ENCODE data around the gene NRDC. TPM values are rescaled to one million over a fixed set of nuclear protein-coding genes. Genes with fewer than 3 reads are reported as not detected.
A peak's percentile ranks its signal among the peaks of the same experiment; 100 is the strongest.

The NRDC gene
- total and polyA plus RNA-seq, 7 experiments from 2014 or later, result 58.5 to 194 (median 100) TPM

- H3K27ac ChIP-seq (ENCODE audit: low read depth, low read length), result no peak overlapping the region
- H3K9me3 ChIP-seq (ENCODE audit: control insufficient read depth in 2 of 3, low read length in 3 of 3), result no peaks in the 10 kb centered on the region
- DNase-seq (no peak), ATAC-seq (no peak)
- intact Hi-C loops (cut with micrococcal nuclease), result no loop called here
- H3K9me3 Mint-ChIP-seq, result no peaks in the 10 kb centered on the region
- no peaks in the 10 kb centered on the region for H3K27me3 ChIP-seq (ENCODE audit: control insufficient read depth in 2 of 2, insufficient read depth in 2 of 2, low read length in 2 of 2)
- no peak overlapping the region for H3K4me3 Mint-ChIP-seq
- H3K27me3 Mint-ChIP-seq, result no peaks in the 10 kb centered on the region
- peaks cover 0 to 12% (median 6%) of the 10 kb centered on the region in 5 donors for H3K36me3 Mint-ChIP-seq
- H3K4me1 Mint-ChIP-seq, result peaks cover 5 to 49% (median 29%) of the 10 kb centered on the region in 7 donors
- H3K4me1 ChIP-seq (ENCODE audit: control insufficient read depth in 2 of 2, insufficient read depth in 2 of 2, low read length in 2 of 2), result no peaks in the 10 kb centered on the region
- H3K36me3 ChIP-seq (ENCODE audit: control insufficient read depth in 2 of 3, insufficient read depth in 3 of 3, low read length in 3 of 3), result peaks cover 0 to 3% (median 0%) of the 10 kb centered on the region in 3 experiments
- ChIA-PET CTCF (no interaction called here), POLR2A (no interaction called here)
- H3K4me3 ChIP-seq (ENCODE audit: low read length), result no peak overlapping the region
- H3K27ac Mint-ChIP-seq, result no peak overlapping the region
Observed at GRCh38 chr1:51859735-51860134, 18.8 kb downstream of the NRDC start.

DNA sequence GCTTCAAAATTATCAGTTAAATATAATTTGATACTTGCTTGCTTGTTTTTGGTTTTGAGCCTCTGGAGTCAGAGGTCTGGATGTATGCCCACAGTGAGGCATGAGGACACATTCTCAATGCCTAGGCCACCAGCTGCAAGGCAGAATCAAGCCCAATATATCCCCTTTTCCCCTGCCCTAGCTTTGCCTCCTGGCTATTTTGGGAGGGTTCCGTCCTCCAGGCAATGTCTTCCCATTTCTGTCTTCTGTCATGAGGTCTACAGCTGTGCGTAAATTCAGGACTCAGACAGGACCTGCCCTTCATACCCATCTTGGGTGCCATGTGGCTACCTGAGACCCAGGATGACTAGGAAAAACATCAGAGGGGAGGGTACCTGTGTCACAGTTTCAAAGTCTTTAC is 19.2 kb downstream of the NRDC start:
- H3K36me3 Mint-ChIP-seq, result peaks cover 0 to 13% (median 6%) of the 10 kb centered on the region in 5 donors
- H3K27ac ChIP-seq (ENCODE audit: low read depth, low read length), result no peak overlapping the region
- peak overlapping the region in 1 of 9 donors; percentile 21 for H3K27ac Mint-ChIP-seq
- ChIA-PET CTCF (no interaction called here), POLR2A (no interaction called here)
- H3K4me3 Mint-ChIP-seq, result no peak overlapping the region
- H3K27me3 ChIP-seq (ENCODE audit: control insufficient read depth in 2 of 2, insufficient read depth in 2 of 2, low read length in 2 of 2), result no peaks in the 10 kb centered on the region
- no peak overlapping the region for H3K4me3 ChIP-seq (ENCODE audit: low read length)
- DNase-seq, result no peak
- H3K4me1 ChIP-seq (ENCODE audit: control insufficient read depth in 2 of 2, insufficient read depth in 2 of 2, low read length in 2 of 2), result no peaks in the 10 kb centered on the region
- no peaks in the 10 kb centered on the region for H3K9me3 Mint-ChIP-seq
- ATAC-seq, result no peak
- no peaks in the 10 kb centered on the region for H3K9me3 ChIP-seq (ENCODE audit: control insufficient read depth in 2 of 3, low read length in 3 of 3)
- intact Hi-C loops (cut with micrococcal nuclease), result no loop called here
- H3K27me3 Mint-ChIP-seq, result no peaks in the 10 kb centered on the region
- peaks cover 0 to 7% (median 0%) of the 10 kb centered on the region in 3 experiments for H3K36me3 ChIP-seq (ENCODE audit: control insufficient read depth in 2 of 3, insufficient read depth in 3 of 3, low read length in 3 of 3)
- H3K4me1 Mint-ChIP-seq, result peaks cover 5 to 49% (median 29%) of the 10 kb centered on the region in 7 donors

DNA sequence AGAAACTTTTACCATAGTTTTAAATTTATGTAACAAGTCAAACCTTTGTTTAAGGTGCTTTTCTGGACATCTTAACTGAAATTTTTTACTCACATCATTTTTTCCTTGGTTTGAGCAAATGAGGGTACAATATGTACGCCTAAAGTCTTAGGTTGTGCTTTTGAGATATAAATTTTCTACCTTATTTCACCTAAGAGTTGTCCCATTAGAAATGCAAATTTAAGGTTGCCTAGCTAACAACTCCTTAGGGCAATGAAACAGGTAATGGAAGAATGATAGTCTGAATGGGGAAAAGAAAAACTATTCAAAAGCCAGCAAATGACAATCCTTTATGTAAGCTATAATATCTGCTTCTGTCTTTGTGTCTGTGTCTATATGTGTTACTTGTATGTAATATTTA is 19.6 kb downstream of the NRDC start:
- peaks cover 0 to 14% (median 6%) of the 10 kb centered on the region in 5 donors for H3K36me3 Mint-ChIP-seq
- ChIA-PET CTCF (no interaction called here), POLR2A (no interaction called here)
- no peaks in the 10 kb centered on the region for H3K9me3 Mint-ChIP-seq
- no peak overlapping the region for H3K4me3 Mint-ChIP-seq
- no peaks in the 10 kb centered on the region for H3K9me3 ChIP-seq (ENCODE audit: control insufficient read depth in 2 of 3, low read length in 3 of 3)
- H3K27me3 ChIP-seq (ENCODE audit: control insufficient read depth in 2 of 2, insufficient read depth in 2 of 2, low read length in 2 of 2), result no peaks in the 10 kb centered on the region
- H3K36me3 ChIP-seq (ENCODE audit: control insufficient read depth in 2 of 3, insufficient read depth in 3 of 3, low read length in 3 of 3), result peaks cover 0 to 9% (median 0%) of the 10 kb centered on the region in 3 experiments
- peak overlapping the region in 1 of 9 donors; percentile 21 for H3K27ac Mint-ChIP-seq
- intact Hi-C loops (cut with micrococcal nuclease), result no loop called here
- ATAC-seq (no peak), DNase-seq (no peak)
- no peak overlapping the region for H3K4me3 ChIP-seq (ENCODE audit: low read length)
- no peaks in the 10 kb centered on the region for H3K4me1 ChIP-seq (ENCODE audit: control insufficient read depth in 2 of 2, insufficient read depth in 2 of 2, low read length in 2 of 2)
- H3K27ac ChIP-seq (ENCODE audit: low read depth, low read length), result no peak overlapping the region
- H3K27me3 Mint-ChIP-seq, result no peaks in the 10 kb centered on the region
- H3K4me1 Mint-ChIP-seq, result peaks cover 5 to 48% (median 29%) of the 10 kb centered on the region in 7 donors

- no peaks in the 10 kb centered on the region for H3K27me3 ChIP-seq (ENCODE audit: control insufficient read depth in 2 of 2, insufficient read depth in 2 of 2, low read length in 2 of 2)
- no peak for DNase-seq
- peak overlapping the region in 2 of 9 donors; percentile 25 to 37 for H3K27ac Mint-ChIP-seq
Observed at GRCh38 chr1:51856745-51857144, 21.8 kb downstream of the NRDC start.

DNA sequence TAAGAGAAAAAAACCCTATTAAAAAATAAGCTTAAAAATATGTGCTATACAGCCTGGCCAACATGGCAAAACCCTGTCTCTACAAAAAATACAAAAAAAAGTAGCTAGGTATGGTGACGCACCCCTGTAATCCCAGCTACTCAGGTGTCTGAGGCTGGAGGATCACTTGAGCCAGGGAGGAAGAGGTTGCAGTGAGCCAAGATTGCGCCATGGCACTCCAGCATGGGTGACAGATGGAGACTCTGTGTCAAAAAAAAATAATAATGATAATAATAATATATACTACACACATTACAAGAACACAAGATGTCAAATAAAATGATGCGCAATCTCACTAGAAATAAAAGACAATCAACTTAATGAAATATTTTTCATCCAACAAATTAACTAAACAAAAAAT is 22.9 kb downstream of the NRDC start:
- no peaks in the 10 kb centered on the region for H3K27me3 ChIP-seq (ENCODE audit: control insufficient read depth in 2 of 2, insufficient read depth in 2 of 2, low read length in 2 of 2)
- H3K27ac ChIP-seq (ENCODE audit: low read depth, low read length), result no peak overlapping the region
- no peaks in the 10 kb centered on the region for H3K9me3 Mint-ChIP-seq
- POLR2A ChIA-PET, result no interaction called here
- H3K4me1 Mint-ChIP-seq, result peaks cover 0 to 35% (median 19%) of the 10 kb centered on the region in 7 donors
- H3K4me3 Mint-ChIP-seq, result no peak overlapping the region
- ATAC-seq (no peak), DNase-seq (no peak)
- no peaks in the 10 kb centered on the region for H3K9me3 ChIP-seq (ENCODE audit: control insufficient read depth in 2 of 3, low read length in 3 of 3)
- H3K4me1 ChIP-seq (ENCODE audit: control insufficient read depth in 2 of 2, insufficient read depth in 2 of 2, low read length in 2 of 2), result no peaks in the 10 kb centered on the region
- H3K36me3 ChIP-seq (ENCODE audit: control insufficient read depth in 2 of 3, insufficient read depth in 3 of 3, low read length in 3 of 3), result peaks cover 0 to 9% (median 0%) of the 10 kb centered on the region in 3 experiments
- peak overlapping the region in 1 of 9 donors; percentile 26 for H3K27ac Mint-ChIP-seq
- no peak overlapping the region for H3K4me3 ChIP-seq (ENCODE audit: low read length)
- H3K27me3 Mint-ChIP-seq, result no peaks in the 10 kb centered on the region
- peaks cover 0 to 16% (median 4%) of the 10 kb centered on the region in 5 donors for H3K36me3 Mint-ChIP-seq
- CTCF ChIA-PET, result interaction anchor here (0.7 kb wide), 1 partner anchor 1985 kb away, joined by 7 read pairs; no protein-coding TSS in a partner anchor
- intact Hi-C loops (cut with micrococcal nuclease), result no loop called here

More at GRCh38 chr1:51856745-51857144, 21.8 kb downstream of the NRDC start:
- Histone ChIP-seq H3K36me3 (ENCODE audit: control insufficient read depth in 2 of 3, insufficient read depth in 3 of 3, low read length in 3 of 3) (peaks cover 0 to 9% (median 0%) of the 10 kb centered on the region in 3 experiments), H3K27ac (ENCODE audit: low read depth, low read length) (no peak overlapping the region), H3K4me3 (ENCODE audit: low read length) (no peak overlapping the region), H3K4me1 (ENCODE audit: control insufficient read depth in 2 of 2, insufficient read depth in 2 of 2, low read length in 2 of 2) (no peaks in the 10 kb centered on the region), H3K9me3 (ENCODE audit: control insufficient read depth in 2 of 3, low read length in 3 of 3) (no peaks in the 10 kb centered on the region)
- Mint-ChIP-seq H3K36me3 (peaks cover 0 to 19% (median 6%) of the 10 kb centered on the region in 5 donors), H3K4me1 (peaks cover 0 to 32% (median 19%) of the 10 kb centered on the region in 7 donors), H3K27me3 (no peaks in the 10 kb centered on the region), H3K9me3 (no peaks in the 10 kb centered on the region), H3K4me3 (no peak overlapping the region)
- intact Hi-C loops (cut with micrococcal nuclease), result no loop called here
- CTCF ChIA-PET, result no interaction called here
- no peak for ATAC-seq
- POLR2A ChIA-PET, result no interaction called here

DNA sequence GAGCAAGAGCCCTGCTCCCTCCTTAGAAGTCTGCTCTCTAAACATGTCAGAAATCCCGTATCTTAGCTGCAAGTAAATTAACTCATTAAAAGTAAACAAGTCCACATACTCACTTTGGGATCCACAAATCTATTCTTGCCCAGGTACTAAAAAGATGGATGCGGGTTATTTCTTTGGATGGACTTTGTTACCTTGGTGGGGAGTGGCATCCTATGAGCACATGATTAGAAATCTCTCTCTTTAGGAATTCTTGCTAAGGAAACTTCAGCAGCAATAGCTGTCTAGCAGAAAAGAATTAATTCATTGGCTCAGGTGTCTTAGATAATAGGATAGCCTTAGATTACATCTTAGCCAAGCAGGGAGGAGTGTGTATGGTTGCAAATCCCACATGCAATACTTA is 25.2 kb downstream of the NRDC start:
- H3K27ac Mint-ChIP-seq, result peak overlapping the region in 1 of 9 donors; percentile 76
- intact Hi-C loops (cut with micrococcal nuclease), result no loop called here
- H3K36me3 Mint-ChIP-seq, result peaks cover 0 to 16% (median 6%) of the 10 kb centered on the region in 5 donors
- no peaks in the 10 kb centered on the region for H3K27me3 Mint-ChIP-seq
- no peak for DNase-seq
- CTCF ChIA-PET, result no interaction called here
- H3K4me3 Mint-ChIP-seq, result no peak overlapping the region
- Histone ChIP-seq H3K36me3 (ENCODE audit: control insufficient read depth in 2 of 3, insufficient read depth in 3 of 3, low read length in 3 of 3) (peaks cover 0 to 9% (median 0%) of the 10 kb centered on the region in 3 experiments), H3K9me3 (ENCODE audit: control insufficient read depth in 2 of 3, low read length in 3 of 3) (no peaks in the 10 kb centered on the region), H3K4me3 (ENCODE audit: low read length) (no peak overlapping the region), H3K4me1 (ENCODE audit: control insufficient read depth in 2 of 2, insufficient read depth in 2 of 2, low read length in 2 of 2) (no peaks in the 10 kb centered on the region), H3K27ac (ENCODE audit: low read depth, low read length) (no peak overlapping the region), H3K27me3 (ENCODE audit: control insufficient read depth in 2 of 2, insufficient read depth in 2 of 2, low read length in 2 of 2) (no peaks in the 10 kb centered on the region)
- no peaks in the 10 kb centered on the region for H3K9me3 Mint-ChIP-seq
- ATAC-seq, result no peak
- POLR2A ChIA-PET, result no interaction called here
- H3K4me1 Mint-ChIP-seq, result peaks cover 2 to 24% (median 20%) of the 10 kb centered on the region in 7 donors

DNA sequence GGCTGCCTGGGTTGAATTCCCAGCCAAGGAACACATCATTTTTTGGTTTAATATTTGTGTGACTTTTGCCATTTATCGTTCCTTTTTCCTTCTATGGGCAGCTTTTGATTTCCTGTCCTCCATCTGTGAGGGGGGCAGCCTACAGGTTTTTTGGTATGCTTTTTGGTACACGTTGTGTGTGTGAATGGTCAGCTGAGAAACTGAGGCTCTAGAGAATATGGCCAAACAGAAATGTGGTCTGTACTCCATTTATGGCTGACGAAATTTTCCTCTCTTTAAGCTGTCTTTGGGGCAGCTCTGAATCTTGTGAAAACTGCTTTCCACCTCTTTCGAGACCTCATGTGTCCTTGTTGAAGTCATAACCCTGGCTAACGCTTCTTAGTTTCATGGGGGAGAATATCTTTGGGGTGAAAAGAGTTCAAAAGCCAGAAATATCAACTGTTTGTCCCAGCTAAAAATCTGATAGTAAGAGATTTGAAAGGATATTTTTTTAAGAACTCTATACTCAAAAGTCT is 26.6 kb downstream of the NRDC start:
- no peaks in the 10 kb centered on the region for H3K27me3 ChIP-seq (ENCODE audit: control insufficient read depth in 2 of 2, insufficient read depth in 2 of 2, low read length in 2 of 2)
- H3K4me3 ChIP-seq (ENCODE audit: low read length), result no peak overlapping the region
- Mint-ChIP-seq H3K27ac (peak overlapping the region in 1 of 9 donors; percentile 9), H3K36me3 (peaks cover 0 to 17% (median 7%) of the 10 kb centered on the region in 5 donors), H3K27me3 (no peaks in the 10 kb centered on the region), H3K4me3 (no peak overlapping the region), H3K4me1 (peaks cover 2 to 24% (median 18%) of the 10 kb centered on the region in 7 donors), H3K9me3 (no peaks in the 10 kb centered on the region)
- intact Hi-C loops (cut with micrococcal nuclease), result no loop called here
- H3K36me3 ChIP-seq (ENCODE audit: control insufficient read depth in 2 of 3, insufficient read depth in 3 of 3, low read length in 3 of 3), result peaks cover 0 to 9% (median 0%) of the 10 kb centered on the region in 3 experiments
- no peaks in the 10 kb centered on the region for H3K4me1 ChIP-seq (ENCODE audit: control insufficient read depth in 2 of 2, insufficient read depth in 2 of 2, low read length in 2 of 2)
- H3K9me3 ChIP-seq (ENCODE audit: control insufficient read depth in 2 of 3, low read length in 3 of 3), result no peaks in the 10 kb centered on the region
- DNase-seq (no peak), ATAC-seq (no peak)
- POLR2A ChIA-PET, result interaction anchor here (1.0 kb wide), 1 partner anchor 181 kb away, joined by 3 read pairs; no protein-coding TSS in a partner anchor
- no peak overlapping the region for H3K27ac ChIP-seq (ENCODE audit: low read depth, low read length)
- CTCF ChIA-PET, result no interaction called here

Measured in naive thymus-derived CD4-positive, alpha-beta T cell (primary cell).